ENCODE results near the gene NBEAL2.

Gene NBEAL2

GRCh38 chr3:46998121-46998851 lies 18.8 kb downstream of the NBEAL2 start:
- no peaks in the 10 kb centered on the region for H3K4me1 ChIP-seq (ENCODE audit: insufficient read depth, low read length)
- 58% methylated on average over 27 of the region's 27 CpGs for WGBS
- no peak overlapping the region for H3K27ac ChIP-seq (ENCODE audit: low read depth, low read length)
- H3K9me3 ChIP-seq (ENCODE audit: insufficient read depth, low read depth, low read length): no peaks in the 10 kb centered on the region
- H3K4me3 ChIP-seq (ENCODE audit: low read length): no peak overlapping the region
- H3K27me3 ChIP-seq (ENCODE audit: insufficient read depth, low read length): no peaks in the 10 kb centered on the region
- H3K9ac ChIP-seq (ENCODE audit: low read depth, low read length): no peak overlapping the region
- H3K36me3 ChIP-seq (ENCODE audit: insufficient read depth, low read length): peaks cover 36% of the 10 kb centered on the region

- H3K9me3 ChIP-seq (ENCODE audit: insufficient read depth, low read depth, low read length): no peaks in the 10 kb centered on the region
- H3K36me3 ChIP-seq (ENCODE audit: insufficient read depth, low read length): peaks cover 38% of the 10 kb centered on the region
- no peaks in the 10 kb centered on the region for H3K4me1 ChIP-seq (ENCODE audit: insufficient read depth, low read length)
- no peak overlapping the region for H3K27ac ChIP-seq (ENCODE audit: low read depth, low read length)
- WGBS: 87% methylated on average over 22 of the region's 22 CpGs
- H3K9ac ChIP-seq (ENCODE audit: low read depth, low read length): no peak overlapping the region
- no peaks in the 10 kb centered on the region for H3K27me3 ChIP-seq (ENCODE audit: insufficient read depth, low read length)
- H3K4me3 ChIP-seq (ENCODE audit: low read length): no peak overlapping the region
Measured at GRCh38 chr3:46998852-46999515, 19.5 kb downstream of the NBEAL2 start.

- no peak overlapping the region for H3K4me3 ChIP-seq (ENCODE audit: low read length)
- no peak overlapping the region for H3K27ac ChIP-seq (ENCODE audit: low read depth, low read length)
- H3K4me1 ChIP-seq (ENCODE audit: insufficient read depth, low read length): no peaks in the 10 kb centered on the region
- no peak overlapping the region for H3K9ac ChIP-seq (ENCODE audit: low read depth, low read length)
- H3K36me3 ChIP-seq (ENCODE audit: insufficient read depth, low read length): peaks cover 44% of the 10 kb centered on the region
- WGBS: 95% methylated on average over 14 of the region's 14 CpGs
- H3K9me3 ChIP-seq (ENCODE audit: insufficient read depth, low read depth, low read length): no peaks in the 10 kb centered on the region
- no peaks in the 10 kb centered on the region for H3K27me3 ChIP-seq (ENCODE audit: insufficient read depth, low read length)
Measured at GRCh38 chr3:46999516-47000197, 20.2 kb downstream of the NBEAL2 start.

- Histone ChIP-seq H3K4me3 (ENCODE audit: low read length) (no peak overlapping the region), H3K27ac (ENCODE audit: low read depth, low read length) (no peak overlapping the region), H3K4me1 (ENCODE audit: insufficient read depth, low read length) (no peaks in the 10 kb centered on the region), H3K36me3 (ENCODE audit: insufficient read depth, low read length) (peaks cover 51% of the 10 kb centered on the region), H3K9me3 (ENCODE audit: insufficient read depth, low read depth, low read length) (no peaks in the 10 kb centered on the region), H3K9ac (ENCODE audit: low read depth, low read length) (no peak overlapping the region), H3K27me3 (ENCODE audit: insufficient read depth, low read length) (no peaks in the 10 kb centered on the region)
- WGBS: 94% methylated on average over 10 of the region's 10 CpGs
Measured at GRCh38 chr3:47000198-47000815, 20.8 kb downstream of the NBEAL2 start.

- WGBS: 95% methylated on average over 24 of the region's 25 CpGs
- peaks cover 58% of the 10 kb centered on the region for H3K36me3 ChIP-seq (ENCODE audit: insufficient read depth, low read length)
- H3K4me3 ChIP-seq (ENCODE audit: low read length): no peak overlapping the region
- H3K27ac ChIP-seq (ENCODE audit: low read depth, low read length): no peak overlapping the region
- no peaks in the 10 kb centered on the region for H3K9me3 ChIP-seq (ENCODE audit: insufficient read depth, low read depth, low read length)
- no peaks in the 10 kb centered on the region for H3K4me1 ChIP-seq (ENCODE audit: insufficient read depth, low read length)
- no peak overlapping the region for H3K9ac ChIP-seq (ENCODE audit: low read depth, low read length)
- H3K27me3 ChIP-seq (ENCODE audit: insufficient read depth, low read length): no peaks in the 10 kb centered on the region
Measured at GRCh38 chr3:47000922-47001730, 21.7 kb downstream of the NBEAL2 start.

- Histone ChIP-seq H3K36me3 (ENCODE audit: insufficient read depth, low read length) (peaks cover 63% of the 10 kb centered on the region), H3K27me3 (ENCODE audit: insufficient read depth, low read length) (no peaks in the 10 kb centered on the region), H3K4me3 (ENCODE audit: low read length) (no peak overlapping the region), H3K9ac (ENCODE audit: low read depth, low read length) (no peak overlapping the region), H3K27ac (ENCODE audit: low read depth, low read length) (no peak overlapping the region), H3K4me1 (ENCODE audit: insufficient read depth, low read length) (no peaks in the 10 kb centered on the region), H3K9me3 (ENCODE audit: insufficient read depth, low read depth, low read length) (no peaks in the 10 kb centered on the region)
- WGBS: 96% methylated on average over 16 of the region's 16 CpGs
Measured at GRCh38 chr3:47001731-47002170, 22.3 kb downstream of the NBEAL2 start.

GRCh38 chr3:47002171-47003055 lies 22.9 kb downstream of the NBEAL2 start:
- Histone ChIP-seq H3K9ac (ENCODE audit: low read depth, low read length) (no peak overlapping the region), H3K9me3 (ENCODE audit: insufficient read depth, low read depth, low read length) (no peaks in the 10 kb centered on the region), H3K4me3 (ENCODE audit: low read length) (no peak overlapping the region), H3K27me3 (ENCODE audit: insufficient read depth, low read length) (no peaks in the 10 kb centered on the region), H3K27ac (ENCODE audit: low read depth, low read length) (no peak overlapping the region), H3K4me1 (ENCODE audit: insufficient read depth, low read length) (no peaks in the 10 kb centered on the region), H3K36me3 (ENCODE audit: insufficient read depth, low read length) (peaks cover 66% of the 10 kb centered on the region)
- 90% methylated on average over 35 of the region's 35 CpGs for WGBS

- WGBS: 92% methylated on average over 10 of the region's 10 CpGs
- no peaks in the 10 kb centered on the region for H3K27me3 ChIP-seq (ENCODE audit: insufficient read depth, low read length)
- no peaks in the 10 kb centered on the region for H3K4me1 ChIP-seq (ENCODE audit: insufficient read depth, low read length)
- H3K9ac ChIP-seq (ENCODE audit: low read depth, low read length): no peak overlapping the region
- no peak overlapping the region for H3K27ac ChIP-seq (ENCODE audit: low read depth, low read length)
- H3K4me3 ChIP-seq (ENCODE audit: low read length): no peak overlapping the region
- H3K36me3 ChIP-seq (ENCODE audit: insufficient read depth, low read length): peaks cover 68% of the 10 kb centered on the region
- no peaks in the 10 kb centered on the region for H3K9me3 ChIP-seq (ENCODE audit: insufficient read depth, low read depth, low read length)
Measured at GRCh38 chr3:47003056-47003410, 23.6 kb downstream of the NBEAL2 start.

- peaks cover 70% of the 10 kb centered on the region for H3K36me3 ChIP-seq (ENCODE audit: insufficient read depth, low read length)
- no peaks in the 10 kb centered on the region for H3K9me3 ChIP-seq (ENCODE audit: insufficient read depth, low read depth, low read length)
- no peaks in the 10 kb centered on the region for H3K27me3 ChIP-seq (ENCODE audit: insufficient read depth, low read length)
- no peak overlapping the region for H3K4me3 ChIP-seq (ENCODE audit: low read length)
- no peaks in the 10 kb centered on the region for H3K4me1 ChIP-seq (ENCODE audit: insufficient read depth, low read length)
- 94% methylated on average over 27 of the region's 27 CpGs for WGBS
- no peak overlapping the region for H3K9ac ChIP-seq (ENCODE audit: low read depth, low read length)
- no peak overlapping the region for H3K27ac ChIP-seq (ENCODE audit: low read depth, low read length)
Measured at GRCh38 chr3:47003461-47004368, 24.2 kb downstream of the NBEAL2 start.

Data from HUES64 (cell line).